SKM-1 treated with dmso at 0.1 percent for 144 hours (cell line): Measurements from ENCODE around the gene WBP4.
"Not testable (repeated sequence)": the region's sequence is repeated elsewhere in the genome, so short reads cannot be mapped to it uniquely, and the experiment has no call there.

Experiments
- DNase-seq: peaks from one replicate; lab custom pipeline; 2025; ENCODE audit not compliant: unreplicated experiment; lab: John Stamatoyannopoulos, UW

WBP4 gene, protein sequence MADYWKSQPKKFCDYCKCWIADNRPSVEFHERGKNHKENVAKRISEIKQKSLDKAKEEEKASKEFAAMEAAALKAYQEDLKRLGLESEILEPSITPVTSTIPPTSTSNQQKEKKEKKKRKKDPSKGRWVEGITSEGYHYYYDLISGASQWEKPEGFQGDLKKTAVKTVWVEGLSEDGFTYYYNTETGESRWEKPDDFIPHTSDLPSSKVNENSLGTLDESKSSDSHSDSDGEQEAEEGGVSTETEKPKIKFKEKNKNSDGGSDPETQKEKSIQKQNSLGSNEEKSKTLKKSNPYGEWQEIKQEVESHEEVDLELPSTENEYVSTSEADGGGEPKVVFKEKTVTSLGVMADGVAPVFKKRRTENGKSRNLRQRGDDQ

GRCh38 chr13:41061075-41061913 lies at the start of gene WBP4:
Gene WBP4 (plus strand): TSS chr13:41061509. CDS start chr13:41061674, 165 bp downstream.
- peak; percentile 92 for DNase-seq

DNA sequence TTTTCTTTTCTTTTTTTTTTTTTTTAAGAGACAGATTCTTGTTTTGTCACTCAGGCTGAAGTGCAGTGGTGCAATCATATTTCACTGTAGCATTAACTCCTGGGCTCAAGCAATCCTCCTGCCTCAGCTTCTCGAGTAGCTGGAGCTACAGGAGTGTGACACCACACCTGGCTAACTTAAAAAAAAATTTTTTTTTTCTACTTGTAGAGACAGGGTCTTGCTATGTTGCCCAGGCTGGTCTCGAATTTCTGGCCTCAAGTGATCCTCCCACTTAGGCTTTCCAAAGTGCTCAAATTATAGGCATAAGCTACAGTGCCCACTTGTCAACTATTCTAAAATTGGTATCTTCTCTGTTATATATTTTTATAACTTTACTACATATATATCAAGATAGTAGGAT lies 48.8 kb upstream of the WBP4 start:
- no peak for DNase-seq

DNA sequence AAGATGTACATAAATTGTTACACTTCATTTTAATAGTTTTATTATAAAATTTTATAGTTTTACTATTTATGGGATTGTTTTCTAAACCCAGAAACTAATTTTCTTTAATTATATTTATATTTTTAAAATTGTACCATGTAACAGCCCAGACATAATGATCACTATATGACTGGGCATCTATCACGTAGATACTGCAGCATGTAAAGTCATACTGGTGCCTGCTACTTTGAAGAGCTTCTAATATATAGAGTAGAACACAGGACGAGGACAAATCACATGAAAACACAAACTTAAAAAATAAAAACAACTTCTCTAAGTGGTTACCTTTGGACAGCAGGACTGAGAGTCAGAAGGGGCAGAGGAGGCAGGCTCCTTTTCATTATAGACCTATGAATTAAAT lies 47.5 kb upstream of the WBP4 start:
- DNase-seq, result no peak

- DNase-seq, result no peak
Measured at GRCh38 chr13:41015920-41016319, 45.4 kb upstream of the WBP4 start.

- peak; percentile 44 for DNase-seq
Measured at GRCh38 chr13:41017159-41017558, 44.1 kb upstream of the WBP4 start.

DNA sequence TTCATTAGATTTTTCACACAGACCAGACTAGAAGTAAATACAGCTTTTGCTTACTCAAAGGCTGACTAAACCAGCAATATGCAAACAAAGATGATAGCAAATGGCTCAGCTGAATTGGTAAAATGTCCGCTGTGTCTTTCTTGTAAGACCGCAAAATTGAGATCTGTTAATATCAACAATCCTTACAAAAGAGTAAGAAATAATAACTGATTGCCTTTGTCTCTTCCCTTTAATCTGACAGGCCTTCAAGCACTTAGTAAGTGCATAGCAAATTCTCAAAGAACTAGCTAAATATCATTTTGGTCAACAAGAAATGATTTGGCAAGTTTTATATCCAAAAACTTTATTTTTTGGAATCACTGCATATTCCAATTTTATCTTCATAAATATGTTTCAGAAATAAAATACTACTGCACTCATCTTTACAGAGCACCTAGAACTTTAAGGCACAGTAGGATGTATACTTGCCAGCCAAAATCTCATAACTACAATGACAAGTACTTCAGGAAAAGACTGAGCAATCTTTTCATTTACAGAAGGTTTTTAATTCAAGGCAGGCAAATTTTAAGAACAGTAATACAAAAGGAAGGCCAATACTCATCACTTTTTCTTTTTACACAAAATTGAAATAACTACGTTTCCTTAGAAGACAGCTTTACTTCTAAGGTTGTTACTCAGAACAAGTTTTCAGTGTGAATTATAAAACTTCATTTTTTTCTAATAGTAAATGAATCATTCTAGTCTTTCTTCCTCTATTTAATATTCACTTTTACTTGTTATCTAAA lies 43.3 kb upstream of the WBP4 start:
- no peak for DNase-seq

- DNase-seq, result no peak
Measured at GRCh38 chr13:41018602-41018948, 42.7 kb upstream of the WBP4 start.

DNA sequence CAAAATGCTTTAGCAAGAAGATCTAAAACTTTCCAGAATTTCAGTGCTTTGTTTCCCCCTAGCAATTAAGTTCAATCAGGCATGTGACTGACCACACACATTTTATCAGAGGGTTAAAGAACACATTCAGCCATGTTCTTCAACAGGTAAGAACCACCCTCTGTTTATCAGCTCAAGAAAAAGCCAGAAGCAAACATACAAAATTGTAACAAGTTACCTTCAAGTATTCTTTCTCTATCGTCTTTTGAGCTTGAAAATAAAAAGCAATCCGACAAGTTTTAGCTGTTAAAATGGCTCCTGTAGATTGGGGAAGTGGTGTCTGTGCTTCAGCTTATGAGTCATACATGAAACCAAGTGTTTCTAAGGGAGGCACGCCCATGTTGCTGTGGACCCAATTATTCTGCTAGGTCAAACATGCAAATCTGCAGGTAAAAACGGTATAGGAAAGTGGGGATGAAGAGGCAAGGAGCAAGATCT lies 42.3 kb upstream of the WBP4 start, which contains the start of gene ELF1:
TSS of gene ELF1 (minus strand) at position 306 of the 477 bp plus-strand sequence. CDS start 37,262 bp downstream, outside the sequence.
- DNase-seq, result peak; percentile 90

DNA sequence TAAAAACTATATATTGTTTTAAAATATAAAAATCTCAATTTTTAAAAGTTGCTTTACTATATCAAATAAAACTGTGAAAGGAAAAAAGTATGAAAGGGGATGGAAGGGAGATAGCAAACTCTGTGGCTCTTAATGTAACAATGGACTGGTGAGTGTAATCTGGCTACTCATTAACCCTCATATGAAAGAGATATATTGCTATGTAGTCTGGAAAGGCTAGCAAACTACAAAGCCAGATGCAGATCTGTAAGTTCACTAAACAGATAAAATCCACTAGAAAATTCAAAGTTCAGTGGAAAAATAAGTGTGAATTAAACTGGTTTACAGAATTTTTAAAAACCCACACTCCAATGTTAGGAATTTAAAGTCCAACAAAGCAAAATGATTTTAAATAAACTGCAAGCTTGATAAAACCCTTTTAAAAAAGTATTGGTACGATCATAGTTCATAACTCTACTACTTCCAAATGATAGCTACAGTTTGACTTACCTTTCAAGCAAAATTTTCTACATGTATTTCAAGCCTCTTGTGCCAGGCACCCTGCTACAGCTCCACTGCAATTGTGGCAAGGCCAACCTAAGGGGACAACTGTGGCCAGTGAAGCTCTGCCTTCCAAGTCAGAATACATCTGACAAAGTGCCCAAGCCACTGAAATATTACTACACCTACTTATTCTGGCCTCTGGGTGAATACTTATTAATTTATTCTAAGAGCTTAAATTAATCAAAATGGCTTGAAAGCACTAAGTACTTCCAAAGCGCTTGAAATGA lies 41.5 kb upstream of the WBP4 start:
- DNase-seq, result no peak

- DNase-seq, result no peak
Measured at GRCh38 chr13:41025518-41025917, 35.8 kb upstream of the WBP4 start.

GRCh38 chr13:41026788-41027187 lies 34.5 kb upstream of the WBP4 start:
- DNase-seq, result no peak

DNA sequence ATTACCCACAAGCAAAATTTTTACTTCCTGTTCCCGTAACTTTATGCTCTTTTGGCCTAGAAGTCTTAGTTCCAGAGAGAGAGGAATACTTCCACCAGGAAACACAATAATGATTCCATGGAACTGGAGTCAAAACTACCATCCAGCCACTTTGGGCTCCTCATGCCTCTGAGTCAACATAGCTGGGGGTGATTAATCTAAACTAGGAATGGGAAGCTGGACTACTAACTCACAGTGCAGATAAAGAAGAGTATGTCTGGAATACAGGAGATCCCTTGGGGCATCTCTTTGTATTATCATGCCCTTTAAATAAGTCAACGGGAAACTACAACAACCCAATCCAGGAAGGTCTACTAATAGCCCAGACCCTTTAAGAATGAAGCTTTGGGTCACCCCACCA lies 33.3 kb upstream of the WBP4 start:
- no peak for DNase-seq

DNA sequence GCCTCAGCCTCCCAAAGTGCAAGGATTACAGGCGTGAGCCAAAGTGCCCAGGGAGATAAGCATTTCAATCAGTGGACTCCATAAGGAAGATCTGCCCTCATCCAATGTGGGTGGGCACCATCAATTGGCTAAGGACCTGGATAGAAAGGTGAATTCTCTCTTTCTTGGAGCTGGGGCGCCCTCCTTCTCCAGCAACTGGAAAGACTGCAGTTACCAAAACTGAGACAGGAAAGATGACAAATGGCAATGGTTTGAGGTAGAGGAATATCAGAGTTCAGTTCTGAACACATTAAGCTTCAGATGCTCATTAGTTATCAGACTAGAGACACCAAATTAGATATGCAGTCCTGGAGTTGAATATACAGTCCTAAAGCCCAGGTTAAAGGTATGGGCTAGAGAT lies 31.7 kb upstream of the WBP4 start:
- no peak for DNase-seq

GRCh38 chr13:41032691-41033376 lies 28.5 kb upstream of the WBP4 start:
- no peak for DNase-seq

GRCh38 chr13:41034382-41034781 lies 26.9 kb upstream of the WBP4 start:
- DNase-seq, result no peak

DNA sequence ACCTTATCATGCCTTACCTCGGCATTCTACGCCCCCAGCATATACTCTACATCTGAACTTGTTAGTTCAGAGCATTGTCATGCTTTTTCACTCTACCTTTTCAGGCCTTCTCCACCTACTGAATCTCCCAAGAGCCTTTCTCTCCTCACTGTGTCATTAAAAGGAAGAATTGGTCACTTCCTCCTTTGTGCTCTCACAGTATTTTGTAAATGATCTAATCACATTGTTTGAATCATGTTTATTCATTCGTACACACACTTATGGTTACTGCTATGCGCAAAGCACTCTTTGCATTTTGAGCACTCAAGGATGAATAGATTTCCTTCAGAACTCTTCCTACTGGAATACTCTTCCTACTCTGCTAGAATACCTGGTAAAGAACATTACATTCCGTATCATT lies 26.4 kb upstream of the WBP4 start:
- no peak for DNase-seq

DNA sequence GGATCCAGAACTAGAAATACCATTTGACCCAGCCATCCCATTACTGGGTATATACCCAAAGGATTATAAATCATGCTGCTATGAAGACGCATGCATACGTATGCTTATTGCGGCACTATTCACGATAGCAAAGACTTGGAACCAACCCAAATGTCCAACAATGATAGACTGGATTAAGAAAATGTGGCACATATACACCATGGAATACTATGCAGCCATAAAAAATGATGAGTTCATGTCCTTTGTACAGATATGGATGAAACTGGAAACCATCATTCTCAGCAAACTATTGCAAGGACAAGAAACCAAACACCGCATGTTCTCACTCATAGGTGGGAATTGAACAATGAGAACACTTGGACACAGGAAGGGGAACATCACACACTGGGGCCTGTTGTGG lies 24.8 kb upstream of the WBP4 start:
- not testable (repeated sequence) for DNase-seq

- no peak for DNase-seq
Measured at GRCh38 chr13:41039746-41040145, 21.6 kb upstream of the WBP4 start.

DNA sequence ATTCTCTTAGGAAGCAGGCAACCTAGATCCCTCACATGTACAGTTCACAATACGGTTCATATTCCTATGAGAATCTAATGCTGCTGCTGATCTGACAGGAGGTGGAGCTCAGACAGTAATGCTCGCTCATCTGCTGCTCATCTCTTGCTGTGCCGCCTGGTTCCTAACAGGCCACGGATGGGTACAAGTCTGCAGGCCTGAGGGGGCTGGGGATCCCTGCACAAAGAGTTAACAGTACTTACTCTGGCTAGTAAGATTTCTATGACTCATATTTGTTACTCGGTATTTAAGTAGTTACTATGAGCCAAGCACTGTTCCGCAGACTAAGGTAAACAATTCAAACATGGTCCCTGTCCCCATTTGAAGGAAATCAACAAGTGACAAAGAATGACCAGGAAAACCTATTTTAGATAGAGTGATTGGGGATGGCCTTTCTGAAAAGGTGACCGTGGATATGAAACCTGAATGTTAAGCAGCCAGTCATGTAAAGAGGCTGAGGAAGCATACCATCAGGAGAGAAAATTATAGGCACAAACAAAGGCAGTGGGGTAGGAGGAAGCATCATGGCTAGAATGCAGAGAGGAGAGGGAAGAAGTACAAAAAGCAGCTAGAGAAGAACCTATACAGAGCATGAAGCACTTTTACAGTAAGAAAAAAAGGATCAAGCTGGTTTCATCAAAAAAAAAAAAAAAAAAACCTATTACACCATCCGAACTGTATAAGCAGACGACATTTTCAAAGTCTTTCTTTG lies 20.6 kb upstream of the WBP4 start:
- no peak for DNase-seq
